ENCODE data around the gene AGK. TPM values are rescaled to one million over a fixed set of nuclear protein-coding genes. Genes with fewer than 3 reads are reported as not detected.

Gene AGK
- total and polyA plus RNA-seq, 2 of the 8 experiments (the other 6 are each of a cell fraction or from before 2014, with no cell fraction given): 25.8 to 34.0 TPM

- peak; percentile 55 to 89 (median 77) for TF ChIP-seq CTCF (IDR thresholded peaks at IDR 0.05; ENCODE audit: control extremely low read depth in 1 of 3, insufficient read depth in 1 of 3, low read depth in 1 of 3, low read length in 3 of 3)
- TF ChIP-seq EGR1 (IDR thresholded peaks at IDR 0.05; ENCODE audit: borderline replicate concordance, low read depth, low read length): no peak
- TF ChIP-seq PHF8 (conservative IDR thresholded peaks at IDR 0.05; ENCODE audit: low read depth, low read length): no peak
- peak; percentile 62 for TF ChIP-seq CHD2 (IDR thresholded peaks at IDR 0.05; ENCODE audit: low read length)
- no peak for TF ChIP-seq GABPA (IDR thresholded peaks at IDR 0.05; ENCODE audit: borderline replicate concordance, insufficient read depth, low read length)
- TF ChIP-seq ZNF274 (IDR thresholded peaks at IDR 0.05; ENCODE audit: borderline replicate concordance, extremely low read depth, low read length): no peak
- no peak for TF ChIP-seq ATF3 (IDR thresholded peaks at IDR 0.05; ENCODE audit: insufficient read depth, low read depth, low read length)
- peak; percentile 16; the same call in 1 of the 2 replicates for TF ChIP-seq TEAD4 (IDR thresholded peaks at IDR 0.05; ENCODE audit: low read depth, low read length)
- 0 out of 2 replicates have a peak, but pooled peaks have one; percentile 34 for TF ChIP-seq CREB1 (IDR thresholded peaks at IDR 0.05)
- TF ChIP-seq ATF2 (IDR thresholded peaks at IDR 0.05; ENCODE audit: low read length): no peak
- TF ChIP-seq HDAC2 (IDR thresholded peaks at IDR 0.05; ENCODE audit: borderline replicate concordance in 1 of 2, low read depth in 2 of 2, low read length in 2 of 2): no peak
- no peak for TF ChIP-seq RFX5 (IDR thresholded peaks at IDR 0.05; ENCODE audit: borderline replicate concordance, low read depth, low read length)
These were observed 103.3 kb downstream of the AGK start (continued) for GRCh38 chr7:141654551-141654950.
